Measurements from ENCODE around the gene TRPM3. TPM values are rescaled to one million over a fixed set of nuclear protein-coding genes. Genes with fewer than 3 reads are reported as not detected.

The TRPM3 gene
- total RNA-seq, 4 donors from 2014 or later, result 0.51 to 8.4 (median 3.3) TPM

GRCh38 chr9:70581214-70581954 is 540.0 kb downstream of the TRPM3 start:
- Histone ChIP-seq H3K4me3 (no peak overlapping the region), H3K9me3 (no peaks in the 10 kb centered on the region), H3K27me3 (no peaks in the 10 kb centered on the region), H3K27ac (no peak overlapping the region), H3K4me1 (no peaks in the 10 kb centered on the region), H3K36me3 (no peaks in the 10 kb centered on the region)
- DNase-seq, result no peak
- intact Hi-C loops (cut with DNase I; ENCODE audit: low total_unique reads), result no loop called here
- TF ChIP-seq POLR2A (IDR thresholded peaks at IDR 0.05), result no peak
- no peak for TF ChIP-seq CTCF (IDR thresholded peaks at IDR 0.05)

- no peak for TF ChIP-seq CTCF (IDR thresholded peaks at IDR 0.05)
- no peak for TF ChIP-seq POLR2A (IDR thresholded peaks at IDR 0.05)
- Histone ChIP-seq H3K27ac (no peak overlapping the region), H3K4me1 (no peaks in the 10 kb centered on the region), H3K27me3 (no peaks in the 10 kb centered on the region), H3K4me3 (no peak overlapping the region), H3K9me3 (no peaks in the 10 kb centered on the region), H3K36me3 (no peaks in the 10 kb centered on the region)
- intact Hi-C loops (cut with DNase I; ENCODE audit: low total_unique reads), result no loop called here
- DNase-seq, result no peak
Measured at GRCh38 chr9:70580606-70581195, 540.7 kb downstream of the TRPM3 start.

DNA sequence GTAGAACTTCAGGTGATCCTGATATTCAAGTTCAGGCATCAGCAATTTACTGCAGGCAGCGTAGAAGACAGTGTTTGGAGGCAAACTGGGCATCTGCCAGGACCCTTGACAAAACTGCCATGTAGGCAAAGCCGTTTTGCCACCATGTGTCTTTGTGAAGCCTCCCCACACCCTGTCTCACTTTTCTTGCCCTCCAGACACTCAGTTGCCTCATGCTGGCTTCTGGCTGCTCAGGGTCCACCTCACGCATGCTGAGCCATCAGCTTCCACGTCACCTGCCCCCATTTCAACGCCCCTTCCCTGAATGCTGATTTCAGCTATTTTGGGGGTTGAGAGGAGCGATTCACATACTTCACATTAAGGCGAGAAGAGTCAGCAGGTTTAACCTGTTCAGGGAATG is 541.7 kb downstream of the TRPM3 start:
- no peak for TF ChIP-seq CTCF (IDR thresholded peaks at IDR 0.05)
- no peak for TF ChIP-seq POLR2A (IDR thresholded peaks at IDR 0.05)
- DNase-seq, result no peak
- no peak overlapping the region for H3K4me3 ChIP-seq
- H3K9me3 ChIP-seq, result no peaks in the 10 kb centered on the region
- no peak overlapping the region for H3K27ac ChIP-seq
- H3K36me3 ChIP-seq, result no peaks in the 10 kb centered on the region
- no peaks in the 10 kb centered on the region for H3K27me3 ChIP-seq
- intact Hi-C loops (cut with DNase I; ENCODE audit: low total_unique reads), result no loop called here
- H3K4me1 ChIP-seq, result no peaks in the 10 kb centered on the region

DNA sequence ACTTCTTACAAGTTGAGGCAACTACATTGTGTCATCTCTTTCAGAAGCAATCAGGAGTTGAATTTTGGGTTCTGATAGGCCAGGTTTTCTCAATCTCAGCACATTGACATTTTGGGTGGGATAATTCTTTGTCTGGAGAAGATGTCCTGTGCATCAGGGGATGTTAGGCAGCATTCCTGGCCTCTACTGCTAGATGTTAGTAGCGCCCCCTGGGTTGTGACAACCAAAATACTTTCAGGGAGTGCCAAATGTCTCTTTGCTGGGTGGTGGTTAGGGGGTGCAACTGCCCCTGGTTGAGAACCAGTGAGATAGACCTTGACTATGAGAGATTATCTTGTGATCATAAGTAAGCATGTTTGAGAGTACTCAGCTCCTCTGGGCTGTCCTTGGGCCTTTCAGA is 542.7 kb downstream of the TRPM3 start:
- Histone ChIP-seq H3K4me3 (no peak overlapping the region), H3K27ac (no peak overlapping the region), H3K27me3 (no peaks in the 10 kb centered on the region), H3K36me3 (no peaks in the 10 kb centered on the region), H3K4me1 (peaks cover 0 to 4% of the 10 kb centered on the region in 2 donors), H3K9me3 (no peaks in the 10 kb centered on the region)
- DNase-seq, result no peak
- intact Hi-C loops (cut with DNase I; ENCODE audit: low total_unique reads), result no loop called here
- no peak for TF ChIP-seq CTCF (IDR thresholded peaks at IDR 0.05)
- TF ChIP-seq POLR2A (IDR thresholded peaks at IDR 0.05), result no peak

DNA sequence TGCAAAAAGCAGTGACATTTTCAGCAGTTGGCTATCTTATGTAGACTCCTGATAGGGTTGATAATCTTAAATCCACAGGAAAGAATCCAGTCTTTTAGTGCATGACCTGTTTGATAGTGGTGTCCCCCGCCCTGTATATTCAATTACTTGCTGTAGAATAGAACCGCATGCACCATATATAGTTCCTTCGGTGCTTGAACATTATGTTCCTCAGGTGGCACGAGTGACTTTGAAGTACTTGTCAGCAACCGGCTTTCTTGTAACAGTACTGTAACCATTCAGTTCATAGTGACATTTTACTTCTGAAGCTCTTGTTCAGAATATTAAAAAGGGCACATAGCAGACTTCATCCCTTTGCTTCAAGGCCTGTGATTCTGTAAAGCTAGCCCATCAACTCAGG is 543.8 kb downstream of the TRPM3 start:
- peaks cover 0 to 4% of the 10 kb centered on the region in 2 donors for H3K4me1 ChIP-seq

More for the DNA sequence above, 543.8 kb downstream of the TRPM3 start:
- TF ChIP-seq CTCF (IDR thresholded peaks at IDR 0.05), result no peak
- TF ChIP-seq POLR2A (IDR thresholded peaks at IDR 0.05), result no peak
- intact Hi-C loops (cut with DNase I; ENCODE audit: low total_unique reads), result no loop called here
- Histone ChIP-seq H3K4me3 (no peak overlapping the region), H3K27ac (no peak overlapping the region), H3K9me3 (no peaks in the 10 kb centered on the region), H3K27me3 (no peaks in the 10 kb centered on the region), H3K36me3 (no peaks in the 10 kb centered on the region)
- DNase-seq, result no peak
